Adrenal gland (tissue), 12 donors: ENCODE results near the gene PDE6G. TPM values are rescaled to one million over a fixed set of nuclear protein-coding genes. Genes with fewer than 3 reads are reported as not detected.

Experiments
- DNase-seq, 7 donors: peaks; one replicate each; pipeline ENCODE4 v3.0.0-alpha.2; 2019 to 2020
- H3K27ac ChIP-seq, 5 donors: fragments of 200-600 bp; sonication (generic) in 4 of 5; 1 replicate in 3 of 5; 2 replicates in 2 of 5; pipeline versions ENCODE4 v1.5.1 to v1.8.0; 2016 to 2020; ENCODE audit warnings: mild to moderate bottlenecking in 1 of 5
- H3K27me3 ChIP-seq: fragments of 200-600 bp; 2 replicates; pipeline ENCODE4 v1.8.0; 2021
- H3K36me3 ChIP-seq, 2 donors: fragments of 200-600 bp; replicated peaks in 1 of 2; 1 replicate in 1 of 2; 2 replicates in 1 of 2; pipeline versions ENCODE4 v1.5.1 to v1.8.0; 2018 to 2022
- H3K4me1 ChIP-seq, 2 donors: fragments of 200-600 bp; replicated peaks in 1 of 2; 1 replicate in 1 of 2; 2 replicates in 1 of 2; pipeline versions ENCODE4 v1.5.1 to v1.8.0; 2018 to 2021
- H3K4me3 ChIP-seq, 4 donors: fragments of 200-600 bp; sonication (generic) in 3 of 4; one replicate each; pipeline ENCODE4 v1.5.1; 2016 to 2018
- H3K9me3 ChIP-seq, 3 donors: fragments of 200-600 bp; sonication (generic) in 1 of 3; replicated peaks in 1 of 3; 1 replicate in 2 of 3; 2 replicates in 1 of 3; pipeline versions ENCODE4 v1.5.1 to v1.8.0; 2016 to 2021
- CTCF ChIP-seq, 6 experiments: fragments of 450-650 bp in 4 of 6; fragments of 200-600 bp in 2 of 6; sonication (generic) in 1 of 6; IDR thresholded peaks; 1 replicate in 5 of 6; 2 replicates in 1 of 6; pipeline versions ENCODE4 v1.5.1 to v1.8.0; 2016 to 2021; ENCODE audit warnings: antibody characterized with exemption in 6 of 6, mild to moderate bottlenecking in 2 of 6, moderate library complexity in 1 of 6
- POLR2A ChIP-seq, 2 donors: fragments of 450-650 bp; IDR thresholded peaks; one replicate each; pipeline ENCODE4 v1.6.1; 2017; ENCODE audit warnings: antibody characterized with exemption in 2 of 2, mild to moderate bottlenecking in 2 of 2, moderate library complexity in 1 of 2
- WGBS, 4 donors: extraction: QIAGEN DNeasy Blood & Tissue Kit in 2 of 4; methylation state at CpG; one replicate each; pipeline versions ENCODE4 v1.1.5 to v1.1.7; 2013 to 2017; 5-methylcytosine and 5-hydroxymethylcytosine counted together
- intact Hi-C, 2 donors: fragments of 100-400 bp; cut with DNase I; formaldehyde crosslinking; loops; one replicate each; pipeline versions ENCODE4 v1.14.1 to v1.15.0; 2022 to 2023
- polyA plus RNA-seq, 3 donors: library from polyadenylated mRNA; stranded (reverse); fragments of 200-250 nt in 2 of 3; fragments of 350-450 nt in 1 of 3; fragmentation: Illumina TruSeq in 1 of 3; extraction: RNeasy Lipid Tissue Mini Kit (QIAGEN cat#74804) in 1 of 3; gene quantifications; one replicate each; pipeline ENCODE4 v1.2.3, GENCODE V29; 2013 to 2014
- total RNA-seq, 9 donors: library from RNA; depleted of rRNA in 4 of 9; stranded (reverse); fragments of >200 nt in 4 of 9; fragments of 120-200 nt in 1 of 9; fragmentation: NEBNext Ultra II Directional in 1 of 9; extraction: Animal tissue kit (Norgen Biotek cat#: 25700) in 1 of 9; gene quantifications; one replicate each; pipeline versions ENCODE4 v1.1.0 to v1.2.4, GENCODE V29; 2013 to 2023
- donor health status: healthy with polysubstance abuse.
- donor health status: Bipolar disorder and iron deficiency.
- donor health status: DM: yes; HTN: yes; CAD: no.
- donor health status: DM: no; HTN: no; CAD: no.
- donor health status: DM: no; HTN: no; CAD: no.
- donor health status: DM: yes; HTN: yes; CAD: no.

Gene PDE6G
- total and polyA plus RNA-seq, 12 donors: 0.35 to 5.9 (median 1.8) TPM; not detected in 3

DNA sequence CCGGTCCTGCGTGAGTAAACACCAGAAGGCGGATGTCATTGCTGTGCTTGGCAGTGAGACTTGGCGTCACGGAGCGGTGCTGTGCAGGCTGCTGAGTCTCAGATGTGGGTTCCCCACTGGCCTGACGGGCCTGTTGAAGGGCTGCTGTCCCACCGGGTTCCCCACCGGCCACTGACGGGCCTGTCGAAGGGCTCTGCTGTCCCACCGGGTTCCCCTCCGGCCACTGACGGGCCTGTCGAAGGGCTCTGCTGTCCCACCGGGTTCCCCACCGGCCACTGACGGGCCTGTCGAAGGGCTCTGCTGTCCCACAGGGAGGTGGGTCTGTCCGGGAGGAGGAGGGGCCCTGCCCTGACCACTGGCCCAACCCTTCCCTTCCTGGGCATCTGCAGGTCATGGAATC, 30.3 kb upstream of the PDE6G start:
- peaks cover 18 to 29% of the 10 kb centered on the region in 2 donors for H3K4me1 ChIP-seq
- H3K27me3 ChIP-seq: no peaks in the 10 kb centered on the region
- no peaks in the 10 kb centered on the region for H3K9me3 ChIP-seq
- H3K27ac ChIP-seq: no peak overlapping the region
- H3K4me3 ChIP-seq: no peak overlapping the region
- 82 to 91% (median 89%) methylated on average over 11 to 20 of the region's 20 CpGs for WGBS, 4 donors
- intact Hi-C loops: no loop called here
- TF ChIP-seq CTCF (IDR thresholded peaks at IDR 0.05): no peak
- TF ChIP-seq POLR2A (IDR thresholded peaks at IDR 0.05): no peak
- H3K36me3 ChIP-seq: peaks cover 0 to 62% of the 10 kb centered on the region in 2 donors
- no peak for DNase-seq

- H3K4me1 ChIP-seq: peaks cover 18 to 29% of the 10 kb centered on the region in 2 donors
- intact Hi-C loops: no loop called here
- TF ChIP-seq POLR2A (IDR thresholded peaks at IDR 0.05): peak in 1 of 2 donors; percentile 51
- no peak for TF ChIP-seq CTCF (IDR thresholded peaks at IDR 0.05)
- peaks cover 0 to 47% of the 10 kb centered on the region in 2 donors for H3K36me3 ChIP-seq
- peak overlapping the region in 2 of 4 donors; percentile 73 to 94 for H3K4me3 ChIP-seq
- no peaks in the 10 kb centered on the region for H3K27me3 ChIP-seq
- H3K27ac ChIP-seq: peak overlapping the region in 4 of 5 donors; percentile 81 to 95 (median 88)
- H3K9me3 ChIP-seq: no peaks in the 10 kb centered on the region
- peak in 5 of 7 donors; percentile 62 to 72 (median 69) for DNase-seq
- WGBS, 4 donors: 40 to 50% (median 46%) methylated on average over 5 to 12 of the region's 12 CpGs
Measured at GRCh38 chr17:81685108-81685507, 28.8 kb upstream of the PDE6G start.

GRCh38 chr17:81684442-81684911, 28.1 kb upstream of the PDE6G start:
- H3K4me3 ChIP-seq: peak overlapping the region; percentile 62 to 94 (median 76)
- intact Hi-C loops: no loop called here
- H3K36me3 ChIP-seq: peaks cover 0 to 40% of the 10 kb centered on the region in 2 donors
- peak overlapping the region; percentile 72 to 95 (median 88) for H3K27ac ChIP-seq
- DNase-seq: peak in 4 of 7 donors; percentile 72 to 81 (median 78)
- H3K4me1 ChIP-seq: peaks cover 18 to 29% of the 10 kb centered on the region in 2 donors
- no peak for TF ChIP-seq POLR2A (IDR thresholded peaks at IDR 0.05)
- TF ChIP-seq CTCF (IDR thresholded peaks at IDR 0.05): no peak
- 0 to 5% (median 2%) methylated on average over 8 to 16 of the region's 16 CpGs for WGBS, 4 donors
- no peaks in the 10 kb centered on the region for H3K27me3 ChIP-seq
- no peaks in the 10 kb centered on the region for H3K9me3 ChIP-seq

- 0 to 1% (median 0%) methylated on average over 6 to 111 of the region's 112 CpGs; no CpG with 5 or more reads in 1 of the 4 donors for WGBS, 4 donors
- H3K27me3 ChIP-seq: no peaks in the 10 kb centered on the region
- intact Hi-C loops: no loop called here
- peaks cover 0 to 34% of the 10 kb centered on the region in 2 donors for H3K36me3 ChIP-seq
- no peaks in the 10 kb centered on the region for H3K9me3 ChIP-seq
- peak; percentile 97 to 99 (median 98) for DNase-seq
- H3K4me1 ChIP-seq: peaks cover 18 to 29% of the 10 kb centered on the region in 2 donors
- peak; percentile 52 to 65 for TF ChIP-seq POLR2A (IDR thresholded peaks at IDR 0.05)
- no peak for TF ChIP-seq CTCF (IDR thresholded peaks at IDR 0.05)
- peak within 1 kb of the TSS; percentile 62 to 94 (median 76) for H3K4me3 ChIP-seq
- peak within 1 kb of the TSS; percentile 72 to 95 (median 88) for H3K27ac ChIP-seq
Measured at GRCh38 chr17:81683584-81684441, 27.5 kb upstream of the PDE6G start, which contains the start of the genes ARL16 and HGS. TSS of gene ARL16 (minus strand) at chr17:81683797. CDS start at chr17:81683753, 44 bp downstream. TSS of gene HGS (plus strand) at chr17:81684011. CDS start at chr17:81684067, 56 bp downstream.
